Stimulated activated CD8-positive, alpha-beta memory T cell treated with anti-CD3 and anti-CD28 coated beads, Interleukin-15, amount 100 ng/mL, for 4 hours (primary cell): ENCODE data around the gene ABHD17A.

Experiments used
- DNase-seq, 2 donors: peaks; one replicate each; pipeline ENCODE4 v3.0.0-alpha.2; 2020; ENCODE audit warnings: low read depth in 2 of 2

ABHD17A gene

GRCh38 chr19:1839658-1840540 lies 45.4 kb downstream of the ABHD17A start:
- DNase-seq: no peak

- DNase-seq: no peak
Measured at GRCh38 chr19:1837625-1838105, 47.6 kb downstream of the ABHD17A start.

DNA sequence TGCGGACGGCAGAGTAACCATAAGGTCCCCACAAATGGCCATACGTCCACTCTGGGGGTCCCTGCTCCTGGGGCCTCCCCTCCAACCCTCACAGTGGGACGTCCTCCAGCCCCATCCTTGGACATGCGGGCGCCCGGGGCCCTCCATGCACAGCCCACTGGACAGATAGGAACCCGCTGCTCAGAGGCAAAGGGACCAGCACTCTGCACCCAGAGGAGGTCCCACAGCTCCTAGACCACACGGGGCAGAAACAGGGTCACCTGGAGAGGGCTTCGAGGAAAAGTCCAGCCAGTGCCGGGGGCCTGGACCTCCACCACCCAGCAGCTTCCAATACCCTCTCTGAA lies 48.1 kb downstream of the ABHD17A start:
- no peak for DNase-seq

GRCh38 chr19:1836458-1837221 lies 48.7 kb downstream of the ABHD17A start:
- DNase-seq: no peak

- DNase-seq: no peak
Measured at GRCh38 chr19:1833540-1833939, 51.8 kb downstream of the ABHD17A start.

DNA sequence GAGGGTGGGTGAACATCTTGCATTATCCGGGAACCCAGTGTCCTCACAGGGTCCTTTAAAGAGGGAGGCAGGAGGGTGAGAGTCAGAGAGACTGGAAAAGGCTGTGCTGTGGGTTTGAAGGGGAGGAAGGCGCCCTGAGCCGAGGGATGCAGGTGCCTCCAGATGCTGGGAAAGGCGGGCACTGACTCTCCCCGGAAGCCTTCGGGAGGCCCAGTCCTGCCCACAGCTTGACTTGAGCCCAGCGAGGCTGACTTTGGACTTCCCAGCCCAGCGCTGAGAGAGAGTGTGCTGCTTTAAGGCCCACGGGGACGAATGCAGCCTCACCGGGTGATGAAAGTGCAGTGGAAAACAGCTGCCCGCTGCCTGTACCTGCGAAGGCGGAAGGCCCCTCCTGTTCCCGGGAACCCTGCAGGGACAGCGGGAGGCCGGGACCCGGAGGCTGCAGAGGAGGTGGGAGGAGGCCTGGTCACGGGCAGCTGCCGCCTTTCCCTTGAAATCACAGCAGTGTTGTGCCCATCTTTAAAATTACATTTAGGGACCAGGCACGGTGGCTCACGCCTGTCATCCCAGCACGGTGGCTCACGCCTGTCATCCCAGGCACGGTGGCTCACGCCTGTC lies 53.1 kb downstream of the ABHD17A start:
- no peak for DNase-seq

DNA sequence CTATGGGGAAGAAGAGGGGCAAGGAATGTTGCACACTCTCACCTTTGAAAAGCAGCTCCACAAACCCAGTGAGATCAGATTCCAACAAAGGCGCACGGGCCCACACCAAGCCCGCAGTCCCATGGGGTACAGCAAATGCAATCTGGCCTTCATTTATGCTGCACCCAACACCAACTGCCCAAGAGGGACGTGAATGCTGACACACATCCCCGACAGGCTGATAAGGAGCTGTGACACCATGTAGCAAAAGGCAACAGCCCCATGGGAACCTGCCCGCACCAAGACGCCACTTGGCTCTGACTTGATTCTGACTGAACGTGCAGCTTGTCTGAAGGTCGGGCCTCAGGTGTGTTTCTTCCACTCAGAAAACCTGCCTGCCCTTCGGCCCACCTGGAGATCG lies 54.3 kb downstream of the ABHD17A start:
- DNase-seq: no peak

- DNase-seq: no peak
Measured at GRCh38 chr19:1830568-1830967, 54.7 kb downstream of the ABHD17A start.

- DNase-seq: no peak
Measured at GRCh38 chr19:1829958-1830357, 55.3 kb downstream of the ABHD17A start.

DNA sequence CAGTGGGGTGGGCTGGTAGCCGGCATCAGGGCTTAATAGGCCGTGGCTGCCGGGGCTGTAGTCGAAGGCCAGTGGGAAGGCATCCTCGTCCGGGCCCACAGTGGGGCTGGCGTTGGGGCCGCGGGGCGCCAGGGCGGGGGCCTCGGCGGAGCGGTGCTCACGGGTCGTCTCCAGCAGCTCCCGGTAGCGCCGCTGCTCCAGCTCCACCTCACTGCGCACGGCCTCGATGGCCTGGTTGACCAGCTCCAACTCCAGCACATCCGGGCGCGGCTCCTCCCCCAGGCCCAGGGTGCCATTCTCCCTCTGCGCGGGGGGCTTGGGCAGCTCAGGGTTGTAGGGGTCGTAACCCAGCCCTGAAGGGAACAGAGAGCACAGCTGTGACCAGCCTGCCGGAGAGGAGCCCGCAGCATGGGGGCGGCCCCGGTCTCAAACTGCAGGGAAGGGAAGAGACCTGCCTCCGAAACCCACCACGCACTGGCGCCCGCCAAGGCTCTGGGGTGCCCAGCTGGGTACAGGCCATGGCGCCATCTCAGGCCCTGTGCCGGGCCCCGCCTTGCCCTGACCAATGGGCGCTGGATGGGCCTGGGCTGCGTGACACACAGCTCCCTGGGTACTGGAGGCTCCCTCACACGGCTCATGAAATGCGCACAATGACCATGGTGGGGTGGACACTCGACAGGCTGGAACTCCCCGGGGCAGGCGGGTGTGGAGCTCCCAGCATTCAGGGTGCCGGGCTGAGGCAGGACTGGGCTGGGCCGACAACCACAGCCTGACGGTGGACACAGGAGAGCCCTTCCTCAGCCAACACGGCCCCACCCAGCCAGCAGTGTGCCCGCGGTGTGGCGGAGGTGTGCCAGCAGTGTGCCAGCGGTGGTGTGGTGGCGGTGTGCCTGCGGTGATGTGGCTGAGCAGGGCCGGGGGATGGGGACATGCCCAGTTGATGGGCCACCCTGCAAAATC lies 56.7 kb downstream of the ABHD17A start:
- DNase-seq: no peak

GRCh38 chr19:1827566-1828278 lies 57.6 kb downstream of the ABHD17A start:
- no peak for DNase-seq
